HepG2 (cell line): ENCODE results near the gene MSI2. TPM values are rescaled to one million over a fixed set of nuclear protein-coding genes. Genes with fewer than 3 reads are reported as not detected.

Source experiments
- AHR ChIP-seq: IDR thresholded peaks from 2 replicates; pipeline ENCODE4 v1.6.1; 2018; ENCODE audit warnings: missing genetic modification reagents, missing compliant biosample characterization
- GABPB1 ChIP-seq: IDR thresholded peaks from 2 replicates; pipeline ENCODE4 v1.6.1; 2016; ENCODE audit warnings: mild to moderate bottlenecking, missing genetic modification reagents, moderate library complexity, missing compliant biosample characterization
- JUND ChIP-seq: sonication (generic); formaldehyde crosslinking; IDR thresholded peaks from 2 replicates; pipeline ENCODE4 v1.8.0; 2022; ENCODE audit warnings: mild to moderate bottlenecking, missing genetic modification reagents
- KDM4B ChIP-seq: sonication (generic); formaldehyde crosslinking; IDR thresholded peaks from 2 replicates; pipeline ENCODE4 v1.4.0; 2020; ENCODE audit warnings: missing genetic modification reagents
- MXD4 ChIP-seq: IDR thresholded peaks from 2 replicates; pipeline ENCODE4 v1.6.1; 2016; ENCODE audit warnings: mild to moderate bottlenecking, missing biosample characterization, missing genetic modification reagents
- NCOR1 ChIP-seq: fragments of 200-600 bp; sonication (generic); IDR thresholded peaks from 2 replicates; pipeline ENCODE4 v1.7.0; 2017; ENCODE audit warnings: antibody characterized with exemption, low read length, borderline replicate concordance
- NFIB ChIP-seq: sonication (generic); formaldehyde crosslinking; IDR thresholded peaks from 2 replicates; pipeline ENCODE4 v1.9.0; 2021; ENCODE audit warnings: missing genetic modification reagents, mild to moderate bottlenecking, borderline replicate concordance
- NR0B2 ChIP-seq: sonication (generic); formaldehyde crosslinking; IDR thresholded peaks from 2 replicates; pipeline ENCODE4 v1.4.0; 2020; ENCODE audit warnings: mild to moderate bottlenecking, missing genetic modification reagents
- NR2F2 ChIP-seq: IDR thresholded peaks from 2 replicates; pipeline ENCODE4 v1.6.1; 2012; ENCODE audit warnings: low read depth, inconsistent platforms, borderline replicate concordance
- PRMT3 ChIP-seq: sonication (generic); formaldehyde crosslinking; IDR thresholded peaks from 2 replicates; pipeline ENCODE4 v1.8.1; 2022; ENCODE audit warnings: low read depth, mild to moderate bottlenecking, moderate library complexity, missing genetic modification reagents, borderline replicate concordance
- SMAD1 ChIP-seq: sonication (generic); formaldehyde crosslinking; IDR thresholded peaks from 2 replicates; pipeline ENCODE4 v1.4.0; 2020; ENCODE audit warnings: missing genetic modification reagents, low read depth, mild to moderate bottlenecking, borderline replicate concordance
- TBX2 ChIP-seq: sonication (generic); formaldehyde crosslinking; IDR thresholded peaks from 2 replicates; pipeline ENCODE4 v1.5.0; 2020; ENCODE audit warnings: missing genetic modification reagents, mild to moderate bottlenecking, borderline replicate concordance
- TIGD3 ChIP-seq: sonication (generic); formaldehyde crosslinking; IDR thresholded peaks from 2 replicates; pipeline ENCODE4 v1.5.1; 2020; ENCODE audit warnings: mild to moderate bottlenecking, missing genetic modification reagents, borderline replicate concordance
- ZHX2 ChIP-seq, 2 experiments: sonication (generic) in 1 of 2; formaldehyde crosslinking in 1 of 2; IDR thresholded peaks; 2 replicates each; pipeline versions ENCODE4 v1.6.1 to v1.9.0; 2014 to 2022; ENCODE audit warnings: antibody characterized with exemption in 1 of 2, borderline replicate concordance in 1 of 2, inconsistent platforms in 1 of 2, low read depth in 1 of 2, missing genetic modification reagents in 1 of 2
- ZNF138 ChIP-seq: sonication (generic); formaldehyde crosslinking; IDR thresholded peaks from 2 replicates; pipeline ENCODE4 v1.5.0; 2020; ENCODE audit warnings: mild to moderate bottlenecking, low read depth, missing genetic modification reagents
- ZNF17 ChIP-seq: sonication (generic); formaldehyde crosslinking; IDR thresholded peaks from 2 replicates; pipeline ENCODE4 v1.5.0; 2020; ENCODE audit warnings: mild to moderate bottlenecking, missing genetic modification reagents
- ZNF367 ChIP-seq: sonication (generic); formaldehyde crosslinking; IDR thresholded peaks from 2 replicates; pipeline ENCODE4 v1.4.0; 2020; ENCODE audit warnings: missing genetic modification reagents, borderline replicate concordance
- ZNF496 ChIP-seq: sonication (generic); formaldehyde crosslinking; IDR thresholded peaks from 2 replicates; pipeline ENCODE4 v1.8.1; 2023; ENCODE audit warnings: mild to moderate bottlenecking, moderate library complexity, missing genetic modification reagents; ENCODE audit not compliant: insufficient replicate concordance
- polyA plus RNA-seq, 8 experiments: library from polyadenylated mRNA; depleted of rRNA in 3 of 8; stranded (reverse) in 7 of 8; unstranded in 1 of 8; fragments of >200 nt; fragmentation: Illumina TruSeq in 4 of 8; extraction: Trizol in 4 of 8; gene quantifications; 2 replicates each; pipeline versions ENCODE4 v1.2.1 to v1.2.3, GENCODE V29; 2011 to 2016; ENCODE audit warnings: low read depth in 4 of 8, missing spikeins in 1 of 8, mixed read lengths in 1 of 8; ENCODE audit not compliant: insufficient read depth in 1 of 8
- total RNA-seq, 5 experiments: library from RNA; depleted of rRNA; stranded (reverse); fragments of >200 nt; fragmentation: Illumina TruSeq; extraction: Trizol; gene quantifications; 2 replicates each; pipeline ENCODE4 v1.2.3, GENCODE V29; 2016; ENCODE audit warnings: low read depth in 1 of 5

Gene MSI2
- total and polyA plus RNA-seq, 2 of the 13 experiments (the other 11 are each of a cell fraction or from before 2014, with no cell fraction given) = 77.5 to 78.4 TPM

GRCh38 chr17:57697891-57698711, 441.8 kb downstream of the MSI2 start (continued):
- TF ChIP-seq ZHX2 (IDR thresholded peaks at IDR 0.05; ENCODE audit: low read depth) (no peak; the same call in 1 of the 2 replicates), ZHX2 (CRISPR knock-in tag; IDR thresholded peaks at IDR 0.05; ENCODE audit: borderline replicate concordance) (no peak), AHR (no peak), ZNF367 (CRISPR knock-in tag) (no peak), GABPB1 (peak; percentile 77), ZNF496 (CRISPR knock-in tag) (no peak), TIGD3 (CRISPR knock-in tag) (no peak), PRMT3 (no peak), NR2F2 (0 out of 2 replicates have a peak, but pooled peaks have one; percentile 29), ZNF138 (CRISPR knock-in tag) (no peak), KDM4B (CRISPR knock-in tag) (0 out of 2 replicates have a peak, but pooled peaks have one; percentile 37), MXD4 (CRISPR knock-in tag) (no peak; the same call in 1 of the 2 replicates), SMAD1 (no peak), TBX2 (CRISPR knock-in tag) (peak; percentile 66), JUND (CRISPR knock-in tag) (peak; percentile 56; the same call in 1 of the 2 replicates), NCOR1 (0 out of 2 replicates have a peak, but pooled peaks have one; percentile 43), NR0B2 (CRISPR knock-in tag) (no peak), ZNF17 (CRISPR knock-in tag) (no peak), NFIB (no peak)
